ENCODE results near the gene DNHD1.

Gene DNHD1

GRCh38 chr11:6614446-6614845 lies 117.4 kb downstream of the DNHD1 start:
- no peaks in the 10 kb centered on the region for H3K27me3 ChIP-seq (ENCODE audit: insufficient read depth, poor library complexity, severe bottlenecking)
- H3K4me3 ChIP-seq (replicated peaks; ENCODE audit: insufficient read depth, low read length) = no peak overlapping the region
- H3K27ac ChIP-seq (replicated peaks) = no peak overlapping the region
- DNase-seq (ENCODE audit: low read depth in 1 of 2, low spot score in 1 of 2) = no peak
- TF ChIP-seq SPI1 (IDR thresholded peaks at IDR 0.05; ENCODE audit: borderline replicate concordance, low read depth) = no peak
- TF ChIP-seq GABPA (IDR thresholded peaks at IDR 0.05; ENCODE audit: low read depth) = no peak
- TF ChIP-seq POLR2AphosphoS5 (IDR thresholded peaks at IDR 0.05; ENCODE audit: low read depth) = no peak

- Histone ChIP-seq H3K27me3 (ENCODE audit: insufficient read depth, poor library complexity, severe bottlenecking) (no peaks in the 10 kb centered on the region), H3K4me3 (replicated peaks; ENCODE audit: insufficient read depth, low read length) (no peak overlapping the region), H3K27ac (replicated peaks) (no peak overlapping the region)
- TF ChIP-seq GABPA (IDR thresholded peaks at IDR 0.05; ENCODE audit: low read depth) (no peak), CTCF (IDR thresholded peaks at IDR 0.05; ENCODE audit: insufficient read depth, low read length) (no peak), SPI1 (IDR thresholded peaks at IDR 0.05; ENCODE audit: borderline replicate concordance, low read depth) (no peak), POLR2AphosphoS5 (IDR thresholded peaks at IDR 0.05; ENCODE audit: low read depth) (no peak)
- TF ChIP-seq, protein P1, sequence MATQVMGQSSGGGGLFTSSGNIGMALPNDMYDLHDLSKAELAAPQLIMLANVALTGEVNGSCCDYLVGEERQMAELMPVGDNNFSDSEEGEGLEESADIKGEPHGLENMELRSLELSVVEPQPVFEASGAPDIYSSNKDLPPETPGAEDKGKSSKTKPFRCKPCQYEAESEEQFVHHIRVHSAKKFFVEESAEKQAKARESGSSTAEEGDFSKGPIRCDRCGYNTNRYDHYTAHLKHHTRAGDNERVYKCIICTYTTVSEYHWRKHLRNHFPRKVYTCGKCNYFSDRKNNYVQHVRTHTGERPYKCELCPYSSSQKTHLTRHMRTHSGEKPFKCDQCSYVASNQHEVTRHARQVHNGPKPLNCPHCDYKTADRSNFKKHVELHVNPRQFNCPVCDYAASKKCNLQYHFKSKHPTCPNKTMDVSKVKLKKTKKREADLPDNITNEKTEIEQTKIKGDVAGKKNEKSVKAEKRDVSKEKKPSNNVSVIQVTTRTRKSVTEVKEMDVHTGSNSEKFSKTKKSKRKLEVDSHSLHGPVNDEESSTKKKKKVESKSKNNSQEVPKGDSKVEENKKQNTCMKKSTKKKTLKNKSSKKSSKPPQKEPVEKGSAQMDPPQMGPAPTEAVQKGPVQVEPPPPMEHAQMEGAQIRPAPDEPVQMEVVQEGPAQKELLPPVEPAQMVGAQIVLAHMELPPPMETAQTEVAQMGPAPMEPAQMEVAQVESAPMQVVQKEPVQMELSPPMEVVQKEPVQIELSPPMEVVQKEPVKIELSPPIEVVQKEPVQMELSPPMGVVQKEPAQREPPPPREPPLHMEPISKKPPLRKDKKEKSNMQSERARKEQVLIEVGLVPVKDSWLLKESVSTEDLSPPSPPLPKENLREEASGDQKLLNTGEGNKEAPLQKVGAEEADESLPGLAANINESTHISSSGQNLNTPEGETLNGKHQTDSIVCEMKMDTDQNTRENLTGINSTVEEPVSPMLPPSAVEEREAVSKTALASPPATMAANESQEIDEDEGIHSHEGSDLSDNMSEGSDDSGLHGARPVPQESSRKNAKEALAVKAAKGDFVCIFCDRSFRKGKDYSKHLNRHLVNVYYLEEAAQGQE (IDR thresholded peaks at IDR 0.05; ENCODE audit: insufficient replicate concordance, low read depth) = no peak
- DNase-seq (ENCODE audit: low read depth in 1 of 2, low spot score in 1 of 2) = no peak
Measured at GRCh38 chr11:6615046-6615445, 118.0 kb downstream of the DNHD1 start.

DNA sequence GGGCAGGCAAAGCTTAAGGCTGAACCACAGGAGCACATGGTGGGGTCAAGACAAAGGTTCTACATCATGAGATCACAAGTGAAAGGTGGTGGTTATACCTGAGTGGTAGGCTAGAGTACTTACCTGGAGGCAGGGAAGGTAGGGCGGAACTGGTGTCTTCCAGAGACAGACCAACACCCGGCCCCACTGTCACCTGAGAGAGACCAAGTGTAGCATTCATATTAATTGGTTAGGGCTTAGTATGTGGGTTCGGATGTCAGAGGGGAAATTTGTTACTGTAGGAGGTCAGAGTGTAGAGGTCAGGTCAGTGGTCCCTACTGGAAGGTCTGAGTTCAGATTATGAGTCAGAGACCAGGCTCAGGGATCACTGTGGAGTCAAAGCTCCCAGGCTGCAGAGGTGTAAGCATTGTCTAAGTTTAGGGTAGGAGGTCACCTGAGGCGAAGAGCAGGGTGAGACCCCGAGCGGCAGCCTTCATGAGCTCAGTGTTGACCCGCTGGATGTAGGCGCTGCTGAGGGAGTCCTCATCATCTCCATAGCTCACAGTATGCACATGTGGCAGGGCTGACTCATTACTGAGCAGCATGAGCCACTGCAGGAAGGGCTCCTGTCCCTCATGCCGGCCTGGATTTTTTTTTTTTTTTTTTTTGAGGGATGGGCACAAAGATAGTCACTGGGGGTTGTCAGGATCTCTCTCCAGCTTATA lies 119.0 kb downstream of the DNHD1 start:
- H3K27me3 ChIP-seq (ENCODE audit: insufficient read depth, poor library complexity, severe bottlenecking) = no peaks in the 10 kb centered on the region
- no peak for DNase-seq (ENCODE audit: low read depth in 1 of 2, low spot score in 1 of 2)
- no peak overlapping the region for H3K27ac ChIP-seq (replicated peaks)
- no peak overlapping the region for H3K4me3 ChIP-seq (replicated peaks; ENCODE audit: insufficient read depth, low read length)
- TF ChIP-seq, protein P1 (IDR thresholded peaks at IDR 0.05; ENCODE audit: insufficient replicate concordance, low read depth) = no peak
- TF ChIP-seq POLR2AphosphoS5 (IDR thresholded peaks at IDR 0.05; ENCODE audit: low read depth) (no peak), SPI1 (IDR thresholded peaks at IDR 0.05; ENCODE audit: borderline replicate concordance, low read depth) (no peak), CTCF (IDR thresholded peaks at IDR 0.05; ENCODE audit: insufficient read depth, low read length) (no peak), GABPA (IDR thresholded peaks at IDR 0.05; ENCODE audit: low read depth) (no peak)

DNA sequence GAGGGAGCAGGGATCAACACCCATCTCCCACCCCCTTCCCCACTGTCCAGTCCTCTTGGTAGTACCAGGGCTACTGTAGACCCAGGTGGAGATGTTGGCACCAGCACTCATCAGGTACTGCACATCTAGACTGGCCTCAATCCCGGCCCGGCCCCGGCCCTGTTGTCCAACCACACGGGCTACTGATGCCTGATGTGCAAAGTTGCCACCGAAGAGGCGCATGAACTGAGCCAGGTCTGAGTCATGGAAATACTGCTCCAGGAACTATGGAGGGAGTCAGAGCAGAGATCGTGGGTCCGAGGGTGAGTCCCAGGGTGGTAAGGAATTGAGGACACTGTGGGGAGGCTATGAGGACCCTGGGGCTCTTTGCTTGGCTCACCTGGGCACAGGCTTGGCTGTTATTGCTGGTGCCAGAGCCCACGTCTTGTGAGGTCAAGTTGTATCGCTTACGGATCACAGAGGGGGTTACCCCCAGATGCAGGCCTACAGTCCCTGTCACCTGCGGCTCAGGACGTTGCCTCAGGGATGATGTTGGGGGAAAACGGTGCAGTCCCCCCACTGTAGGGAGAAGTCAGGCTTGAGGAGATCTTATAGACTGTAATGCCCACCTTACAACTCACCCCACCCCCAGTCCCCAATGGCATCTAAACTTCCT lies 119.6 kb downstream of the DNHD1 start:
- Histone ChIP-seq H3K27ac (replicated peaks) (peak overlapping the region; percentile 78), H3K4me3 (replicated peaks; ENCODE audit: insufficient read depth, low read length) (no peak overlapping the region), H3K27me3 (ENCODE audit: insufficient read depth, poor library complexity, severe bottlenecking) (no peaks in the 10 kb centered on the region)
- no peak for DNase-seq (ENCODE audit: low read depth in 1 of 2, low spot score in 1 of 2)
- TF ChIP-seq CTCF (IDR thresholded peaks at IDR 0.05; ENCODE audit: insufficient read depth, low read length) (no peak), POLR2AphosphoS5 (IDR thresholded peaks at IDR 0.05; ENCODE audit: low read depth) (no peak), GABPA (IDR thresholded peaks at IDR 0.05; ENCODE audit: low read depth) (no peak), SPI1 (IDR thresholded peaks at IDR 0.05; ENCODE audit: borderline replicate concordance, low read depth) (no peak)
- TF ChIP-seq, protein P1 (IDR thresholded peaks at IDR 0.05; ENCODE audit: insufficient replicate concordance, low read depth) = no peak
